Anterior cingulate cortex (tissue), 58 donors: Measurements from ENCODE around the gene MMAB.

ENCODE experiments used
- DNase-seq, 58 donors: peaks; one replicate each; lab custom pipeline; 2025; lab: John Stamatoyannopoulos, UW

Gene MMAB

GRCh38 chr12:109562871-109563270 is 10.4 kb downstream of the MMAB start:
- no peak for DNase-seq

- DNase-seq: no peak
Observed at GRCh38 chr12:109561711-109562030, 11.6 kb downstream of the MMAB start.

- DNase-seq: no peak
Observed at GRCh38 chr12:109560867-109561710, 12.2 kb downstream of the MMAB start.

GRCh38 chr12:109559601-109560000 is 13.7 kb downstream of the MMAB start:
- no peak for DNase-seq

- DNase-seq: no peak
Observed at GRCh38 chr12:109559200-109559505, 14.2 kb downstream of the MMAB start.

GRCh38 chr12:109558374-109559199 is 14.7 kb downstream of the MMAB start:
- DNase-seq: no peak

GRCh38 chr12:109557805-109558204 is 15.5 kb downstream of the MMAB start:
- DNase-seq: no peak

GRCh38 chr12:109557200-109557599 is 16.1 kb downstream of the MMAB start:
- DNase-seq: no peak

GRCh38 chr12:109555431-109556315 is 17.6 kb downstream of the MMAB start:
- DNase-seq: no peak

- DNase-seq: no peak
Observed at GRCh38 chr12:109554761-109555160, 18.5 kb downstream of the MMAB start.

GRCh38 chr12:109553906-109554500 is 19.3 kb downstream of the MMAB start:
- no peak for DNase-seq

- no peak for DNase-seq
Observed at GRCh38 chr12:109553483-109553882, 19.8 kb downstream of the MMAB start.

GRCh38 chr12:109552971-109553370 is 20.3 kb downstream of the MMAB start:
- DNase-seq: no peak

GRCh38 chr12:109551108-109551507 is 22.2 kb downstream of the MMAB start:
- no peak for DNase-seq

GRCh38 chr12:109550281-109550680 is 23.0 kb downstream of the MMAB start:
- no peak for DNase-seq

GRCh38 chr12:109549613-109550270 is 23.6 kb downstream of the MMAB start:
- no peak for DNase-seq

GRCh38 chr12:109548258-109548657 is 25.0 kb downstream of the MMAB start:
- no peak for DNase-seq

- no peak for DNase-seq
Observed at GRCh38 chr12:109547286-109547685, 26.0 kb downstream of the MMAB start.

GRCh38 chr12:109545826-109546225 is 27.5 kb downstream of the MMAB start:
- DNase-seq: no peak

- no peak for DNase-seq
Observed at GRCh38 chr12:109544955-109545531, 28.3 kb downstream of the MMAB start.
